Measurements from ENCODE around the gene WWP2.
"Not testable (repeated sequence)": the region's sequence is repeated elsewhere in the genome, so short reads cannot be mapped to it uniquely, and the experiment has no call there.

- not testable (repeated sequence) for TF ChIP-seq CTCF, EP300, POLR2A (IDR thresholded peaks at IDR 0.05)
These were observed 189.0 kb downstream of the WWP2 start, which contains the start of gene CLEC18A for GRCh38 chr16:69951017-69951671.

All from sigmoid colon (tissue), 4 donors.